Daoy (cell line): Measurements from ENCODE around the gene BMX. TPM values are rescaled to one million over a fixed set of nuclear protein-coding genes. Genes with fewer than 3 reads are reported as not detected.

Experiments used
- DNase-seq: peaks from one replicate; pipeline ENCODE4 v3.0.0-alpha.2; 2015; ENCODE audit warnings: low read depth
- total RNA-seq: library from RNA; depleted of rRNA; stranded (reverse); fragments of >200 nt; shearing (Covaris generic); gene quantifications from 2 replicates; pipeline ENCODE4 v1.2.3, GENCODE V29; 2014; rRNA removed

BMX gene
- total RNA-seq: 0.06 TPM in 1 of 2 replicates, not detected in the other

DNA sequence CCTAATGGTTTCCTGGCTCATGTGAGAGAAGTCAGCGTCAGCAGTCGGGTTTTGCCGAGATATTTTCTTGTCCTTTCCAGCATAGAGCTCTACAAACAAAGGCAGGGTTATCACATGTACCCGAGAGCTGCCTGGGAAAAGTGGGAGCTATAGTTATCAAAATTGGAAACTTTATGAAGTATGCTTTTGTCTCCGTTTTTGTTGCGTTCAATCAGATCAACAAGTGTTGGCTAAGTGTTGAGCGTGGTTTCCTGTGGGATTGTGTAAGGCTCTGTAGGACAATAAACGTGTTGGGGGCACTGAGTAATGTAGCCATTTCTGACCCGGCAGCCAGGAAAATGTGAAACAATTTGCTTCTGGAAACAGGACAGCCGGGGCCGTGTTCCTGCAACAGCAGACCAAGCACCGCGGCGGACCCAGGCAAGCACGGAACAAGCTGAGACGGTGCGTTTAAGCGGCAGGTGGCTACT is at the start of gene BMX:
BMX (plus strand) TSS at position 311 of the 470 bp plus-strand sequence. CDS start 7,547 bp downstream, outside the sequence.
- DNase-seq: no peak

DNA sequence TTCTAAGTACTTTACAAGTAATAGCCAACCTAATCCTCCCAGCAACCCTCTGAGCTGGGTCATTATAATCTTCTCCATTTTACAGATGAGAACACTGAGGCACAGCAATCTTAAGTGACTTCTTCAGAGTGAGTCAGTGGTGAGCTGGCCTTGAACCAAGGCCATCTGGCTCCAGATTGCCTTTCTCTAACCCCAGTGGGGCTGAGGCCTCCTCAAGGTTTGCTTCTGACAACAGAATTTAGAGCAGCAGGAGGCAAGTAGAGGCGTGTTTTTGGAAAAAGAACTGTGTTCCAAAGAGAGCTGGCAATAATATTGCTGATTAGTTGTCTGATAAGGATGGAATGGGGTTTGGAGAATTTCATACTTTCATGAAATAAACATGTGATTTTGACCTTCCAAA is 48.7 kb upstream of the BMX start:
- no peak for DNase-seq

DNA sequence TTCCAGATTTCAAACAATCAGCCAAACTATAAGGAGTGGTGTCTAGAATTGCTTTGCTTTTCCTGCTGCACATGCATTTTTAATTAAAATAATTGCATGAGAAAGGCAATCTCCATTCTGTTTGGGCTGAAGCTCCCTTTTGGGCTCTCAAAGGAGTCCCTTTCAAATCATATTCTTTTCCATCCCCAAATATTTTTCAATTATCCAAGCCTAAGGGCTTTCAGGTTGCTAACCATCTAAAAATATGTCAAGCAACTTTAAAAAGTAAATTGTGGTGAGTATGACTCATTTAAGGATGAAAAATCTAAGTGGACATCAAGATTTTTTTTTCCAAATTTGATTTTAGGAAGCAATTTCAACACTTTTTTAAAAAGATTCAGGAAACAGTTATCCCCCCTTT is 35.9 kb upstream of the BMX start:
- no peak for DNase-seq

DNA sequence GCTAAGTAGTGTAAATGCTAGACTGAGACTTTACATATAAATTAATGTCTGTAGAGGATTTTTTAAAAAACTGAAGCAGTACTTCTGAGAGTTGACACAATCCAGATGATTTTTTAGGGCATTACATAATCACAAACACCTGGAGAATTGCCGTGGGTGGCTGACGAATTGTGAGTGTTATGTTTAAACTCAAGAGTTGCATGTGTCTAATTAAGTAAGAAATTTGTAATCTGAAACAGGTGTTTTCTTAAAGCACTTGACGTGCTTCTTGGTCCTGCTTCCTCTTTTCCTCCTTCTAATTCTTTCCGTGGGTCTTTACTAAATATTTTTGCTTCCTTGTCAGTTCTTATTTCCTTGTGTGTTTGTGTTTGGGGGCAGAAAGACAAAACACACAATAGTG is 35.3 kb upstream of the BMX start:
- DNase-seq: no peak

DNA sequence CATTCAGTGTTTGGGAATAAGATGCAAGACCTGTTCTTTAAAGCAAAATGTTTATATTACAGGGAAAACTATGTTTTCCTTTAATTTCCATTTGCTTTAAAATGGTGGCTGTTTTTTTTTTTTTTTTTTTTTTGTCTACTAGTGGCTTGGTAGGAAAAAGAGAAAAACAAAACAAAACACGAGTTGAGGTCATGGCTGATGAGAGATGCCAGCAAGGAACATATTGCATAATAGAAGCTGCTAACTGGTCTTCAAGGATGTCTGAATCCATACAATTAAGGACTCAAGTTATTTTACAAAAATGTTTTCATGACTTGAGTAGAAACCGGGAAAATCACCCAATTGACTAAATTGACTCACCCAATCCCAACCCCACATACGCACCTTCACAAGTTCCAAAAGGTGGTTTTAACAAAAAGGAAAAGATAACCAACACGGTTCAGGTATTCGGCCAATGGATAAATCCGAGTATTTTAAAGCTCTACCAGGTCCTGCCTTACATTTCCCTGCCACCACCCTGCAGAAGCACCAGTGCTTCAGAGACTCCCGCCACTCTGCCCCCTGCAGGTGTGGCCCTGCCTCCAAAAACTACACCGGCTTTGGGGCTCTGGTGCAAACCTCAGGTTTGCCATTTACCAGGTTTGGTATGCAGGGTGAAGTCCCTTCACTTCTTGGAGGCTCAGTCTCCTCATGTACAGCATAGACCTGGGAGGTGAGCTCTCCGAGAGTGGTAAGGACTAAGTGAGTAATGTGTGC is 34.5 kb upstream of the BMX start:
- no peak for DNase-seq

DNA sequence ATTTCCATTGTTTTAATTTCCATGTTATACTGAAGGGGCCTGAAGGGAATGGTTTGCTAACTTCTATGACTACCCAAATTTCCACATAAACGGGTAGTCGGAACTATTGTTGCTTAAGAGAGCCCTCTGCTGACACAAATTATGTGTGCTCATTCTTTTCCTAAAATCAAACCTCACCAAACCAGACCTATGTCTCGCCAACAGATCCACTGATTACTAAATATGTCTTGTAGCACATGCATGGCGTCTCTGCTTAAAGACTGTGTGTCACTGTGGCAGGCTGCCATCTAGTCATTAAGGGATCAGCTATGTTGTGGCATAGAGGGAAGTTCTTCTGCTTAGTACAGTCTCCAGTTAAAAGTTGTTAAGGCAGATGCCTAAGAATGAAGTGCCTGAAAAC is 32.6 kb upstream of the BMX start:
- peak; percentile 23 for DNase-seq

- DNase-seq: no peak
Observed at GRCh38 chrX:15469613-15470012, 31.0 kb upstream of the BMX start.

DNA sequence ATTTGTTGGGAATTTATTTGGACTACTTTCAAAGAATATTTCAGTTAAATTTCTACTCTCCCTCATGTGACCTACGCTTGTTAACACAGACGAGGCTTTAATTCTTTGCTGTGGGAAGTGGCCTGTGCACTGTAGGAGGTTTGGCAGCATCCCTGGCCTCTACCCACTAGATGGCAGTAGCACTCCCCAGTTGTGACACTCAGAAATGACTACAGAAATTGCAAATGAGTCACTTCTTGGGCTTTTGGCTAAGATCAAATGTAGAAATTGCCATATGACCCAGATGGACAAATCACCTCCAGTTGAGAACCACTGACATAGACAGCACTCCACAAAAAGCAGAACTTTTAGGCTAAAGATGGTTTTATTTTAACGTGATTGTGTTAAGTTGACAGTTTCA is 29.6 kb upstream of the BMX start:
- peak; percentile 54 for DNase-seq

GRCh38 chrX:15472531-15472930 is 28.1 kb upstream of the BMX start:
- DNase-seq: no peak

DNA sequence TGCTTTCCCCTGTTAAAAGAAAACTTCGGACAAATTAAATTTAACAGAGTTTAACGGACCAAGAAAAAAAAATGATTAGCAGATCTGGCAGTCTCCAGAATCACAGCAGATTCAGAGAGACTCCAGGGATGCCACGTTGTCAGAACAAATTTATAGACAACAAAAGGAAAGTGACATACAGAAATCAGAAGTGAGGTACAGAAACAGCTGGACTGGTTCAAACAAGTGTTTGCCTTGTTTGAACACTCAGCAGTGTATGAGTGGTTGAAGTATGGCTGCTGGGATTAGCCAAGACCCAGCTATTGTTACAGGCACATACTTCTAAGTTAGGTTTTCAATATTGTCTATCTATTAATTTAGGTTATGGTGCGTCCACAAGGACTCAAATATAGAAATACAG is 26.6 kb upstream of the BMX start:
- DNase-seq: no peak

- DNase-seq: peak; percentile 81
Observed at GRCh38 chrX:15475021-15475420, 25.6 kb upstream of the BMX start.

DNA sequence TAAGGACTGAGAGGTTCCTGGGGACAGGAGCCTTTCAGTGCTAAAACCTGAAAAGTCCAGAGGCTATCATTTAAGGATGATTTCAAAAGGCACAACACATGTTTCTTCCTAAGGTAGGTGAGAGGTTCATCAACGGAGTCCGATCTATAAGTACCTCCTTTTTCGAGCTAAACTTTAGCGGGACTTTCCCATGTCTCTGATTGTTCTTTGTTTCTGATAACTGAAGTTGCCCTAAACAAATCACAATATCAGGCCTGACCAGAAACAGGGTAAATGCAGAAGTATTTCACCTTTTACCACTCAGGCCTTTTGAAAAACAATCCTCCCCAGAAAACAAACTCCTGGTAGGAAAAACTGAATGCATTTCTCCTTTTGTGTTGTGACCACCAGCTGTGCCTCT is 25.1 kb upstream of the BMX start:
- DNase-seq: no peak

DNA sequence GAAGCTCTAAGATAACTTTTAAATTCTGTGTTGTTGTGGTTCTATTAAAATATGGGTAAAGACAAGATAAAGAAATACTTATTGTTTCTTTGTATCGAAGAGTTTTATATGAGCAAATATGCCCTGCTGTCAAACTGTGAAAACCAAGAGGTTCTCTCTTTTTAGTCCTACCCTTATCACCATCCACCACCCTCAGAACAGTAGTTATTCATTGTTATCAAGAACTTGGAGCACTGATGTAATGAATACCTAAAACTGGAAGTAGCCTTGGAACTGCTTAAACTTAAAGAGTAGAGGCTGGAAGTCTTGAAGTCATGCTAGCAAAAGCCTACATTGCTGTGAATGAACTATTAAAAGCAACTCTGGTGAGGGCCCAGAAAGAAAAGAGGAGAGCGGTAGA is 16.7 kb upstream of the BMX start:
- no peak for DNase-seq

- DNase-seq: no peak
Observed at GRCh38 chrX:15492469-15492868, 8.1 kb upstream of the BMX start.

GRCh38 chrX:15493118-15493962 is 7.3 kb upstream of the BMX start, which contains the start of gene PIR:
Gene PIR (minus strand): TSS chrX:15493333. CDS start chrX:15491257, 2,076 bp downstream.
- DNase-seq: peak; percentile 90

DNA sequence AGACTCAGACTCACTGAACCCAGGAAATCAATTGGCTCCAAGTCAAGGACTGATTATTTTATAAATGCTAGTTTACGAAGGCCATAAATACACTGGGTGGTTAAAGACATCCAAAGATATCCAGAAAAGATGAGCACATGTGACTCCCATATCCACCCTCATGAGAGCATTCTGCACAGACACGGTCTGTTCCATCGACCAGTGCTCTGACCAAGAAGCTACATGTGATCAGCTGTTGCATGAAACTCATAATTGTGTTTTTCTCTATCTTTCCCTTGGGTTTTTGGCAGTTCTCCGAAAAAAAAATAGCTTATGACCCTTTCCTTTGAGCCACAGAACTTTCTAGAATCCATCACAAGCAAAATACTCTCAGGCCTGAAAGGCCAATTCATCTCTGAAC is 4.8 kb upstream of the BMX start:
- DNase-seq: no peak

- no peak for DNase-seq
Observed at GRCh38 chrX:15496824-15497223, 3.8 kb upstream of the BMX start.

- DNase-seq: peak; percentile 28
Observed at GRCh38 chrX:15497865-15498264, 2.7 kb upstream of the BMX start.

GRCh38 chrX:15498741-15499140 is 1.9 kb upstream of the BMX start:
- DNase-seq: no peak

GRCh38 chrX:15499976-15500375 is 631 bp upstream of the BMX start:
- no peak for DNase-seq

DNA sequence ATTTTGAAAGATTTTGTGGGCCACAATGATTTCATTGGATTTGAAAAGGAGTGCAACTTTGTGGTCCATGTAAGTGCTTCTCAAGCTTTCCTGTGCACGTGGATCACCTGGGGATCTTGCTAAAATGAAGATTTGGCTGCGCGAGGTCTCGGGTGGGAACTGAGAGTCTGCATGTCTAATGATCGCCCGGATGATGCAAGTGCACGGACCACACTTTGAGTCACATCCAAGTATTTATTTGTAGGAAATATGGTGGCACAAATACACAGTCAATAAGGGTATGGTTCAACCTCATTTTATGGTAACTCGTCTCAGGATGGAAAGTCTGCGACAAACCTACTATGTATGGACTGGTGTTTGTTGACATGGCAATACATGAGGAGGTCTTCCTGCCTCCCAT is 899 bp downstream of the BMX start:
- DNase-seq: no peak

- no peak for DNase-seq
Observed at GRCh38 chrX:15504661-15505060, 4.1 kb downstream of the BMX start.

DNA sequence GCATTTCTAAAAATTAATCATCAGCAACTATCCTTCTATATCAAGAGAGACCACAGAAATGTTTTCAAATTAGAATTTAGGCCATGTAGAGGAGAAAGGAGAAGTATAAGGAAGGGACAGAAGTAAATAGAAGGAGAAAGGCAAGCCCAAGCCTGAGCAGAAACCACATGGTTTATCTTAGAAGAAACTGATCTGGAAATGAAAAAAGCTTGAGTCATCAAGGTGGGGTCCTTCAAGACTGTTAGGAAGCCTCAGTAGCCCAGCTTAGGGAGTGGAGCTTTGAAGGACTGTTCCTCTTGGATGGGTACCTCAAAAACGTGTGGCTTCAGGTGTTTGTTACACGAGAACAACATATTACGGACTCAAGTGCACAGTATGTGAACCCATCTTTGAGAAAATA is 4.5 kb downstream of the BMX start:
- no peak for DNase-seq
